ENCODE results near the gene COL21A1. TPM values are rescaled to one million over a fixed set of nuclear protein-coding genes. Genes with fewer than 3 reads are reported as not detected.

Gene COL21A1
- total RNA-seq, 1 donor from 2014 or later = 1.2 TPM

- TF ChIP-seq, protein P1, sequence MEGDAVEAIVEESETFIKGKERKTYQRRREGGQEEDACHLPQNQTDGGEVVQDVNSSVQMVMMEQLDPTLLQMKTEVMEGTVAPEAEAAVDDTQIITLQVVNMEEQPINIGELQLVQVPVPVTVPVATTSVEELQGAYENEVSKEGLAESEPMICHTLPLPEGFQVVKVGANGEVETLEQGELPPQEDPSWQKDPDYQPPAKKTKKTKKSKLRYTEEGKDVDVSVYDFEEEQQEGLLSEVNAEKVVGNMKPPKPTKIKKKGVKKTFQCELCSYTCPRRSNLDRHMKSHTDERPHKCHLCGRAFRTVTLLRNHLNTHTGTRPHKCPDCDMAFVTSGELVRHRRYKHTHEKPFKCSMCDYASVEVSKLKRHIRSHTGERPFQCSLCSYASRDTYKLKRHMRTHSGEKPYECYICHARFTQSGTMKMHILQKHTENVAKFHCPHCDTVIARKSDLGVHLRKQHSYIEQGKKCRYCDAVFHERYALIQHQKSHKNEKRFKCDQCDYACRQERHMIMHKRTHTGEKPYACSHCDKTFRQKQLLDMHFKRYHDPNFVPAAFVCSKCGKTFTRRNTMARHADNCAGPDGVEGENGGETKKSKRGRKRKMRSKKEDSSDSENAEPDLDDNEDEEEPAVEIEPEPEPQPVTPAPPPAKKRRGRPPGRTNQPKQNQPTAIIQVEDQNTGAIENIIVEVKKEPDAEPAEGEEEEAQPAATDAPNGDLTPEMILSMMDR (IDR thresholded peaks at IDR 0.05; ENCODE audit: unreplicated experiment) = no peak
- Mint-ChIP-seq H3K27ac (ENCODE audit: unreplicated experiment) (no peak overlapping the region), H3K4me1 (ENCODE audit: unreplicated experiment) (no peaks in the 10 kb centered on the region), H3K4me3 (ENCODE audit: unreplicated experiment) (no peak overlapping the region), H3K27me3 (ENCODE audit: unreplicated experiment) (peaks cover 3% of the 10 kb centered on the region), H3K36me3 (ENCODE audit: low read depth, unreplicated experiment) (peaks cover 6% of the 10 kb centered on the region), H3K9me3 (ENCODE audit: unreplicated experiment) (no peaks in the 10 kb centered on the region)
- no peak for DNase-seq (ENCODE audit: low spot score)
These were observed 74.2 kb downstream of the COL21A1 start for GRCh38 chr6:56173228-56173627.

- TF ChIP-seq, protein P1 (IDR thresholded peaks at IDR 0.05; ENCODE audit: unreplicated experiment) = no peak
- Mint-ChIP-seq H3K9me3 (ENCODE audit: unreplicated experiment) (no peaks in the 10 kb centered on the region), H3K4me1 (ENCODE audit: unreplicated experiment) (no peaks in the 10 kb centered on the region), H3K4me3 (ENCODE audit: unreplicated experiment) (no peak overlapping the region), H3K27me3 (ENCODE audit: unreplicated experiment) (peaks cover 3% of the 10 kb centered on the region), H3K36me3 (ENCODE audit: low read depth, unreplicated experiment) (peaks cover 6% of the 10 kb centered on the region), H3K27ac (ENCODE audit: unreplicated experiment) (no peak overlapping the region)
- DNase-seq (ENCODE audit: low spot score) = no peak
These were observed 75.2 kb downstream of the COL21A1 start for GRCh38 chr6:56172144-56172543.

- H3K4me3 Mint-ChIP-seq (ENCODE audit: unreplicated experiment) = no peak overlapping the region
- H3K36me3 Mint-ChIP-seq (ENCODE audit: low read depth, unreplicated experiment) = no peaks in the 10 kb centered on the region
- H3K9me3 Mint-ChIP-seq (ENCODE audit: unreplicated experiment) = no peaks in the 10 kb centered on the region
- TF ChIP-seq, protein P1 (IDR thresholded peaks at IDR 0.05; ENCODE audit: unreplicated experiment) = no peak
- H3K27ac Mint-ChIP-seq (ENCODE audit: unreplicated experiment) = no peak overlapping the region
- H3K27me3 Mint-ChIP-seq (ENCODE audit: unreplicated experiment) = no peaks in the 10 kb centered on the region
- no peak for DNase-seq (ENCODE audit: low spot score)
- H3K4me1 Mint-ChIP-seq (ENCODE audit: unreplicated experiment) = no peaks in the 10 kb centered on the region
These were observed 78.0 kb downstream of the COL21A1 start for GRCh38 chr6:56169366-56169765.

DNA sequence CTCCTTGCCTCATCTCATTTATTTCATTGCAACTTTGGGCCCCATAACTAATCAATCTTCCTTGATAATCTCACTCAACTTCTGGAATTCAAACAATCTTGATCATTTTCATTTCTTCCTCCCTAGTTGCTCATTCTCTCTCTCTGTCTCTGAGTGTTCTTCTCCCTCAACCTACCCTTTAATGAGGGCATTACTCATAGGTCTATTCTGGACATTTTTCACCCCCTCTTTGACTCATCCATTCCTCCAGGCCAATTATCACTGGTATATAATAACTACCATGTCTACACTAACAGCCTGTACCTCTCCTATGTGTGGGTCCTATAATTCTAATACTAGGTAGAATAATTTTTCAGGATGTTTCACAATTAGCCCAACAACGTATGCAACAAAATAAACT lies 78.8 kb downstream of the COL21A1 start:
- DNase-seq (ENCODE audit: low spot score) = no peak
- no peaks in the 10 kb centered on the region for H3K4me1 Mint-ChIP-seq (ENCODE audit: unreplicated experiment)
- no peaks in the 10 kb centered on the region for H3K9me3 Mint-ChIP-seq (ENCODE audit: unreplicated experiment)
- H3K36me3 Mint-ChIP-seq (ENCODE audit: low read depth, unreplicated experiment) = no peaks in the 10 kb centered on the region
- H3K4me3 Mint-ChIP-seq (ENCODE audit: unreplicated experiment) = no peak overlapping the region
- TF ChIP-seq, protein P1 (IDR thresholded peaks at IDR 0.05; ENCODE audit: unreplicated experiment) = no peak
- H3K27me3 Mint-ChIP-seq (ENCODE audit: unreplicated experiment) = no peaks in the 10 kb centered on the region
- no peak overlapping the region for H3K27ac Mint-ChIP-seq (ENCODE audit: unreplicated experiment)

DNA sequence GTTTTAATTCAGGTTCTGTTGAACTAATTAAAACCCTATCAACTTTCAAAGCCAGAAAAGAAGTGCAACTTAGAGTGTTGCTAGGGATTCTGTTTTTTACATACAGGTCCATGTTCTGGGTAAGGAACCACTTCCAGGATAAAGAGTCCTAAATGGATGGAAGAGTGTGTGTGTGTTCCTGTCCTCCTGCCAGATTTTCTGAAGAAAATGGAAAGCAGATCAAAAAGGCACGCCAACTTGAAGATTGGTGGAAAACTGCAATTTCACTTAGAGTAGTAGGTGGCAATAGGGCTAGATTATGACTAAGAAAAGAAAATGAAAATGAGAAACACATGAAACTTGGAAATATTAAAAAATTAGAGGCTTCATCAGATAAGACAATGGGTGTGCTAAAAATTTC lies 85.3 kb downstream of the COL21A1 start:
- no peak overlapping the region for H3K27ac Mint-ChIP-seq (ENCODE audit: unreplicated experiment)
- H3K4me1 Mint-ChIP-seq (ENCODE audit: unreplicated experiment) = no peaks in the 10 kb centered on the region
- no peaks in the 10 kb centered on the region for H3K9me3 Mint-ChIP-seq (ENCODE audit: unreplicated experiment)
- TF ChIP-seq, protein P1 (IDR thresholded peaks at IDR 0.05; ENCODE audit: unreplicated experiment) = no peak
- DNase-seq (ENCODE audit: low spot score) = no peak
- H3K27me3 Mint-ChIP-seq (ENCODE audit: unreplicated experiment) = peaks cover 2% of the 10 kb centered on the region
- H3K36me3 Mint-ChIP-seq (ENCODE audit: low read depth, unreplicated experiment) = no peaks in the 10 kb centered on the region
- no peak overlapping the region for H3K4me3 Mint-ChIP-seq (ENCODE audit: unreplicated experiment)

Measured in endothelial cell (in vitro differentiated cells).